GM19468 (cell line): ENCODE measurements around the gene U2AF2.
A peak's percentile ranks its signal among the peaks of the same experiment; 100 is the strongest.

Experiments
- ATAC-seq: cut with Tn5 transposase; IDR thresholded peaks from one replicate; pipeline ENCODE4 v1.9.1; 2021; ENCODE audit warnings: mild to moderate bottlenecking, moderate library complexity, moderate number of reproducible peaks; ENCODE audit not compliant: unreplicated experiment; ENCODE audit errors: extremely low read depth

Gene U2AF2

DNA sequence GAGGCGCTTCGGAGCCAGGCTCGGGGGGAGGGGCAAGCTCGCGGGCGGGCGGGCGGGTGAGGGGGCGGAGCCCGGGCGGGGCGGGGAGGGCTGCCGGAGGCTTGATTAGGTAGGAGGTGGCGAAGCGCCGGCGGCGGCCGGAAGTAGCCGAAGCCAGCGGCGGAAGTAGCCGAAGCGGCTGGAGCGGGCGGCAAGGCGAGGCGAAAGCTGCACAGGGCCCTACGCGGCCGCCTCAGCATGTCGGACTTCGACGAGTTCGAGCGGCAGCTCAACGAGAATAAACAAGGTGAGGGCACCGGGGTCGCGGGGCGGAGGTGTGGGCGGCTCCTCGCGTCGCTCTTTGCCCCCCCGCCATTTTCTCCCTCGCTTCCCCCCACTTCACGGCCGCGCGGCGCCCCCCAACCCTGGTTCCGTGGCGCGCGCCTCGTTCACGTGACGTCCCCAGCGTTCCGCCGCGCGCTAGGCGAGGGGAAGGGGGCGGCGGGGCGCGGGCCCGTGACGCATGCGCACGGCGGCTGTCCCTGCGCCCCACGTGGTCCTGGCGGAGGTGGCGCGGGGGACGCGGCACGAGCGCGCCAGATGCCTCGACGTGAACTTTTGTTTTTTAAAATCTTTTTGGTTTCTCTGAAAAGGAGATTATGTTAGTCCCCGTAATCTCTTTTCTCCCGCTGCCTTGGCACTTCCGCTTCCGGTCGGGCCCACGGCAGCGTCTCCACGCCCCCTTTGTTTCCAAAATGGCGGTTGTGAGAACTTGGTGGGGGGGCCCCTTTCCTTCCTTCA lies at the start of gene U2AF2:
Gene U2AF2, plus strand, starts transcription at position 168 of the 780 bp plus-strand sequence. Its CDS starts 70 bp downstream, at position 238.
- ATAC-seq = peak; percentile 15

GRCh38 chr19:55605207-55605636 lies 49.6 kb upstream of the U2AF2 start:
- ATAC-seq = peak; percentile 83

DNA sequence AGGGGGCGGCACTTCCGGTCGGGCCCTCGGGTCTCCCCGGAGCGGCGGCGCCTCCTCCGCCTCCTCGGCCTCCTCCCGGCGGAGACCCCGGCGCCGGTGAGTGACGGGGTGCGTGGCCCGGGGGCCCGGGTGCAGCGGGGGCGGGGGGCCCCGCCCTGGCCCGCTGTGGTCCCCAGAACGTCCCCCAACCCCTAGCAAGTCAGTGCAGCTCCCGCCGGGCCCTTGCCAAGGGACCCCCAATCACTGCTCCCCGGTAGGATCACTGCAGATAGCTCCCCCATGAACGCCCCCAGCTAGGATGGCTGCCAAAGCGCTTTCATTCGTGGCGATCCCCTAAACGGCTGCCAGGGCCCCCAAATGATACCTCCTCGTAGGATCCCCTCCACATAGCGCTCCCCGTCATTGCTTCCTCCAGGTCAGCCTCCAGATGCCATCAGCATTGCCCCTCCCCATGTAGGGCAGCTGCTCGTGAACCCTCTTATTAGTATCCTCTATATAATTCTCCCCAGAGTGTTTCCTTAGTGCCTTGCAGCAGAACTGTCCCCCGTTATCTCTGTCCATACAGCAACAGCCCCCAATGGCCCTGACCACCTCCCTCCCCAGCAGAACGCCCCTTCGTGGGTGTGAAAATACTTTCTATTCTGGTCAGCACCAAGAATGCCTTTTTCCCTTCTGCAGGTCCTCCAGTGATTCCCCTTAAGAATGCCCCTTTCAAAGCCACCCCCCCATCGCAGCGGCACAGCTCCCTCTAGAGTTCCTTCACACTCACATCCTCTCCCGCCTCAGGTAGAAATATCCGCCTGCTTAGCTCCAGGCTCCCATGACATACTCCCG lies 49.0 kb upstream of the U2AF2 start, which contains the start of gene ZNF865:
Gene ZNF865, plus strand, starts transcription at position 11 of the 834 bp plus-strand sequence. CDS start 7,972 bp downstream, outside the sequence.
- ATAC-seq = no peak

DNA sequence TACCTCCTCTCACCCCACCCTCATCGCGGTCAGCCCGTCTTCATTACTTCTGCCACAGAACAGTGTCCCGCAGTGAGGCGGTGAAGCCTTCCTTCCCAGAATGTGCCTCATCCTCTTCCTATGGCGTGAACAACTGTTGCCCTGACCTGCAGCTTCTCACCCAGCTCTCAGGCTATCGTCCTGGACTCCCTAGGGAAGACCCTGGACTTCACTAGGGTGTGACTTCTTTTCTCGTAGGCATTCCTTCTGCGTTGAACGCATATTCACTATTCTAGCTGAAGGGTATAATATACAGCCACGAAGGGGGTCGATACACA lies 48.4 kb upstream of the U2AF2 start:
- no peak for ATAC-seq

GRCh38 chr19:55606817-55607216 lies 48.0 kb upstream of the U2AF2 start:
- no peak for ATAC-seq

DNA sequence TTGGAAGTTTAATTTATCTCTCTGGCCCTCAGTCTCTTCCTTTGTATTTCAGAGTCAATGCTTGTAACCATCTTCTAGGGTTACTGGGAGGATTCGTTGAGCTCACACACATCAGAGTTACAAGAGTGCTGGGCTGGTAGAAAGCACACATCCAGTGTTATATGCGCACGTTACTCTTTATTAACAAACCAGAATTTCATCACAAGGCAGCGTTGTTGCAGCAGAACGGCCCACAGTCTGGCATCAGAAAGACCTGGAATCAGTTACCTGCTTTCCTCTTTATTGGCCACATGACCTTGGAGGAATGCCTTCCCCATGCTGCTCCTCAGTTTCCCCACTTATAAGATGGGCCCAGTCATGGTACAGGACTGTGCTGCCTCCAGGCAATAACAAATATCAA lies 45.5 kb upstream of the U2AF2 start:
- no peak for ATAC-seq

- ATAC-seq = no peak
Measured at GRCh38 chr19:55611300-55611982, 43.4 kb upstream of the U2AF2 start.

DNA sequence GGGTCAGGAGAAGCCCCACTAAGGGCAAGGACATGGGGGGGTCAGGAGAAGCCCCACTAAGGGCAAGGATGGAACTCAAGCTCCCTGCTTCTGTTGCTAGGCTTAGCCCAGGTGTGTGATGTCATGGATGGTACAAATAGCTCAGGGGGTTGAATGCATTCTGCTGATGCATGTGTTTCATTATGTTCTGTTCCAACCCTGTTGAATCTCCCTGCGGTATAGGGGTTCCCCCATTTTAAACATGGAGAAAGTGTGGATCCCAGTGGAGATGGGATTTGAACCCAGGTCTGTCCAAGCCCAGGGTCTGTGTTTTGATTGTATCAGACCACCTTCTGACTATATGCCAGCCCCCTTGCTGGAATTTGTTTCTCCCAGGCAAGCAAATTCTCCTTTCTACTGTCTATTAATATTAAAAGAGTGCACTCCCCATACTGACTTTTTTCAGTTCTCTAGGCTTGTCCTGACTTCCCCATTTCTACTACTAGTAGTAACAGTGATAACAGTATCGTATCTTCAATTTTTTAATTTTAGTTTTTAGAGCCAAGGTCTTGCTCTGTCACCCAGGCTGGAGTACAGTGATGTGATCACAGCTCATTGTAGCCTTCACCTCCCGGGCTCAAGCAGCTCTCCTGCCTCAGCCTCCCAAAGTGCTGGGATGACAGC lies 42.7 kb upstream of the U2AF2 start:
- ATAC-seq = no peak

DNA sequence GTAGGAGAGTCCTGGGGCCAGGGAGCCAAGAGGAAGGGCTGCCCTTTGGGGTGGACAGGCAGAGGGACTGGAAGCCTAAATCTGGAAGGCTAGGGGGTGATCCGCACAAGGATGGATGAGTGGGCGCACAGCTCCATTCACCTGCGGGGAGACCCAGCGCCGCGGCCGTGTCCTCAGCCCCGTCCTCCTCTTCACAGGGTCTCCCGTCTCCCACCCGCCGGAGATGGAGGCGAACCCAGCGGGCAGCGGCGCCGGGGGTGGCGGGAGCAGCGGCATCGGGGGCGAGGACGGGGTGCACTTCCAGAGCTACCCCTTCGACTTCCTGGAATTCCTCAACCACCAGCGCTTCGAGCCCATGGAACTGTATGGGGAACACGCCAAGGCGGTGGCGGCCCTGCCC lies 41.4 kb upstream of the U2AF2 start:
- ATAC-seq = no peak

DNA sequence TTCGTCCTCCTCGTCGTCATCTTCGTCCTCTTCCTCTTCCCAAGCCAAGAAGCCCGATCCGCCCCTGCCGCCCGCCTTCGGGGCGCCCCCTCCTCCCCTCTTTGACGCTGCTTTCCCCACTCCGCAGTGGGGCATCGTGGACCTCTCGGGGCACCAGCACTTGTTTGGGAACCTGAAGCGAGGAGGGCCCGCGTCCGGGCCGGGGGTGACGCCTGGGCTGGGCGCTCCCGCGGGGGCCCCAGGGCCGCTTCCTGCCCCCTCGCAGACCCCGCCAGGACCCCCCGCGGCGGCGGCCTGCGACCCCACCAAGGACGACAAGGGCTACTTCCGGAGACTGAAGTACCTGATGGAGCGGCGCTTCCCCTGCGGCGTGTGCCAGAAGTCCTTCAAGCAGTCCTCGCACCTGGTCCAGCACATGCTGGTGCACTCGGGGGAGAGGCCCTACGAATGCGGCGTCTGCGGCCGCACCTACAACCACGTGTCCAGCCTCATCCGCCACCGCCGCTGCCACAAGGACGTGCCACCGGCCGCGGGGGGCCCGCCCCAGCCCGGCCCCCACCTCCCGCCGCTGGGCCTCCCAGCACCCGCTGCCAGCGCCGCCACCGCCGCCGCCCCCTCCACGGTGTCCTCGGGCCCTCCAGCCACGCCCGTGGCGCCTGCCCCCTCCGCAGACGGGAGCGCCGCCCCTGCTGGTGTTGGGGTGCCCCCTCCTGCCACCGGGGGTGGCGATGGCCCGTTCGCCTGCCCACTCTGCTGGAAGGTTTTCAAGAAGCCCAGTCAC lies 40.7 kb upstream of the U2AF2 start:
- ATAC-seq = no peak

GRCh38 chr19:55614711-55615542 lies 39.9 kb upstream of the U2AF2 start:
- ATAC-seq = no peak

GRCh38 chr19:55615543-55616394 lies 39.1 kb upstream of the U2AF2 start:
- ATAC-seq = no peak

DNA sequence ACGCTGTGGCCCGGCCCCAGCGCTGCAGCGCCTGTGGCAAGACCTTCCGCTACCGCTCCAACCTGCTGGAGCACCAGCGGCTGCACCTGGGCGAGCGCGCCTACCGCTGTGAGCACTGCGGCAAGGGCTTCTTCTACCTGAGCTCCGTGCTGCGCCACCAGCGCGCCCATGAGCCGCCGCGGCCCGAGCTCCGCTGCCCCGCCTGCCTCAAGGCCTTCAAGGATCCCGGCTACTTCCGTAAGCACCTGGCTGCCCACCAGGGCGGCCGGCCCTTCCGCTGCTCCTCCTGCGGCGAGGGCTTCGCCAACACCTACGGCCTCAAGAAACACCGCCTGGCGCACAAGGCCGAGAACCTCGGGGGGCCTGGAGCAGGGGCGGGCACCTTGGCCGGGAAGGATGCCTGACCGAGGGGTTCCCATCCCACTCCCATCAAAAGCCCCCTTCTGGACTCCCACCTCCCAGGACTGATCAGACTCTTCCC lies 38.4 kb upstream of the U2AF2 start:
- no peak for ATAC-seq

GRCh38 chr19:55617426-55617825 lies 37.4 kb upstream of the U2AF2 start:
- no peak for ATAC-seq

GRCh38 chr19:55618426-55618825 lies 36.4 kb upstream of the U2AF2 start:
- no peak for ATAC-seq

DNA sequence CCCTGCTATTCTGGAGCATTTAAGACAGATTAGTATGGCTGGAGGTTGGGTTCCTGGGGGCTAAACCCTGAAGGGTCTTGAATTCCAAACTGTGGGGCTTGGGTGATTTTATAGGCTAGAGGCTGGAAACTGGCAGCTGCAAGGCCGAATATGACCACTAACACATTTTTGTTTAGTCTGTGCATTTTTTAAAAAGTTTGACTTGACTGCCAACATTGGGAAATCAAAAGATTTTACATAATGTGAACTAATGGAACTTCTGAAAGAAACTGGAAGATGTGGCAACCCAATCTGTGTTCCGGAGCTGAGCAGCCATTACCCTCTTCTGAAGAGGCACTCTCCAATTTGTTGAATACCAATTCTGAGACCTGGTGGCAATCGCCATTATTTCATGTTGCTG lies 35.5 kb upstream of the U2AF2 start:
- ATAC-seq = no peak

GRCh38 chr19:55620410-55621204 lies 34.2 kb upstream of the U2AF2 start:
- no peak for ATAC-seq
